ENCODE data around the gene REP15.

GRCh38 chr12:27710592-27711316 is 14.5 kb downstream of the REP15 start, which contains the start of gene MRPS35:
- TF ChIP-seq EZH2 (IDR thresholded peaks at IDR 0.05; ENCODE audit: low read depth), result no peak
- TF ChIP-seq, protein P1, sequence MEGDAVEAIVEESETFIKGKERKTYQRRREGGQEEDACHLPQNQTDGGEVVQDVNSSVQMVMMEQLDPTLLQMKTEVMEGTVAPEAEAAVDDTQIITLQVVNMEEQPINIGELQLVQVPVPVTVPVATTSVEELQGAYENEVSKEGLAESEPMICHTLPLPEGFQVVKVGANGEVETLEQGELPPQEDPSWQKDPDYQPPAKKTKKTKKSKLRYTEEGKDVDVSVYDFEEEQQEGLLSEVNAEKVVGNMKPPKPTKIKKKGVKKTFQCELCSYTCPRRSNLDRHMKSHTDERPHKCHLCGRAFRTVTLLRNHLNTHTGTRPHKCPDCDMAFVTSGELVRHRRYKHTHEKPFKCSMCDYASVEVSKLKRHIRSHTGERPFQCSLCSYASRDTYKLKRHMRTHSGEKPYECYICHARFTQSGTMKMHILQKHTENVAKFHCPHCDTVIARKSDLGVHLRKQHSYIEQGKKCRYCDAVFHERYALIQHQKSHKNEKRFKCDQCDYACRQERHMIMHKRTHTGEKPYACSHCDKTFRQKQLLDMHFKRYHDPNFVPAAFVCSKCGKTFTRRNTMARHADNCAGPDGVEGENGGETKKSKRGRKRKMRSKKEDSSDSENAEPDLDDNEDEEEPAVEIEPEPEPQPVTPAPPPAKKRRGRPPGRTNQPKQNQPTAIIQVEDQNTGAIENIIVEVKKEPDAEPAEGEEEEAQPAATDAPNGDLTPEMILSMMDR (conservative IDR thresholded peaks at IDR 0.05), result no peak
